ENCODE results near the gene ACSF3. TPM values are rescaled to one million over a fixed set of nuclear protein-coding genes. Genes with fewer than 3 reads are reported as not detected.

ACSF3 gene
- total RNA-seq, 1 donor from 2014 or later, result 78.0 TPM

GRCh38 chr16:89176147-89176690 lies 82.6 kb downstream of the ACSF3 start:
- Mint-ChIP-seq H3K4me3 (no peak overlapping the region), H3K4me1 (no peaks in the 10 kb centered on the region), H3K27ac (no peak overlapping the region), H3K27me3 (no peaks in the 10 kb centered on the region), H3K36me3 (ENCODE audit: low read depth) (no peaks in the 10 kb centered on the region), H3K9me3 (no peaks in the 10 kb centered on the region)
- no peak for ATAC-seq (ENCODE audit: low read depth)
- TF ChIP-seq CTCF (IDR thresholded peaks at IDR 0.05), result no peak
- DNase-seq, result no peak
- intact Hi-C loops (cut with micrococcal nuclease), result loop anchor here (10.0 kb wide), 1 partner anchor 721 kb away; the partner anchor contains the start of gene ZFPM1
- POLR2A ChIA-PET, result no interaction called here
- CTCF ChIA-PET, result no interaction called here

GRCh38 chr16:89176717-89177116 lies 83.1 kb downstream of the ACSF3 start:
- no peaks in the 10 kb centered on the region for H3K36me3 Mint-ChIP-seq (ENCODE audit: low read depth)
- H3K9me3 Mint-ChIP-seq, result no peaks in the 10 kb centered on the region
- ChIA-PET CTCF (no interaction called here), POLR2A (no interaction called here)
- no peak for TF ChIP-seq CTCF (IDR thresholded peaks at IDR 0.05)
- no peaks in the 10 kb centered on the region for H3K4me1 Mint-ChIP-seq
- H3K27ac Mint-ChIP-seq, result no peak overlapping the region
- no peak overlapping the region for H3K4me3 Mint-ChIP-seq
- no peak for DNase-seq
- H3K27me3 Mint-ChIP-seq, result no peaks in the 10 kb centered on the region
- no peak for ATAC-seq (ENCODE audit: low read depth)
- intact Hi-C loops (cut with micrococcal nuclease), result loop anchor here (10.0 kb wide), 1 partner anchor 722 kb away; the partner anchor contains the start of gene ZFPM1

GRCh38 chr16:89177501-89177900 lies 83.8 kb downstream of the ACSF3 start:
- intact Hi-C loops (cut with micrococcal nuclease), result loop anchor here (10.0 kb wide), 1 partner anchor 723 kb away; the partner anchor contains the start of gene ZFPM1
- H3K27ac Mint-ChIP-seq, result no peak overlapping the region
- H3K27me3 Mint-ChIP-seq, result no peaks in the 10 kb centered on the region
- TF ChIP-seq CTCF (IDR thresholded peaks at IDR 0.05), result no peak
- no peaks in the 10 kb centered on the region for H3K9me3 Mint-ChIP-seq
- H3K4me1 Mint-ChIP-seq, result no peaks in the 10 kb centered on the region
- H3K36me3 Mint-ChIP-seq (ENCODE audit: low read depth), result no peaks in the 10 kb centered on the region
- no peak overlapping the region for H3K4me3 Mint-ChIP-seq
- ATAC-seq (ENCODE audit: low read depth), result no peak
- CTCF ChIA-PET, result no interaction called here
- no peak for DNase-seq
- POLR2A ChIA-PET, result no interaction called here

GRCh38 chr16:89178453-89179147 lies 84.9 kb downstream of the ACSF3 start:
- no peak for DNase-seq
- Mint-ChIP-seq H3K27me3 (peaks cover 1% of the 10 kb centered on the region), H3K9me3 (no peaks in the 10 kb centered on the region), H3K4me3 (no peak overlapping the region), H3K4me1 (no peaks in the 10 kb centered on the region), H3K36me3 (ENCODE audit: low read depth) (no peaks in the 10 kb centered on the region), H3K27ac (no peak overlapping the region)
- intact Hi-C loops (cut with micrococcal nuclease), result loop anchor here (10.0 kb wide), 1 partner anchor 724 kb away; the partner anchor contains the start of gene ZFPM1
- no peak for TF ChIP-seq CTCF (IDR thresholded peaks at IDR 0.05)
- no peak for ATAC-seq (ENCODE audit: low read depth)
- ChIA-PET CTCF (no interaction called here), POLR2A (interaction anchor here (1.2 kb wide), 1 partner anchor 384 kb away, joined by 4 read pairs; no protein-coding TSS in a partner anchor)

- Mint-ChIP-seq H3K36me3 (ENCODE audit: low read depth) (no peaks in the 10 kb centered on the region), H3K4me1 (no peaks in the 10 kb centered on the region), H3K27ac (no peak overlapping the region), H3K9me3 (no peaks in the 10 kb centered on the region), H3K27me3 (peaks cover 1% of the 10 kb centered on the region), H3K4me3 (no peak overlapping the region)
- no peak for ATAC-seq (ENCODE audit: low read depth)
- no peak for DNase-seq
- CTCF ChIA-PET, result no interaction called here
- POLR2A ChIA-PET, result interaction anchor here (1.2 kb wide), 1 partner anchor 384 kb away, joined by 4 read pairs; no protein-coding TSS in a partner anchor
- no peak for TF ChIP-seq CTCF (IDR thresholded peaks at IDR 0.05)
- intact Hi-C loops (cut with micrococcal nuclease), result loop anchor here (10.0 kb wide), 1 partner anchor 724 kb away; the partner anchor contains the start of gene ZFPM1
Measured at GRCh38 chr16:89179148-89179484, 85.5 kb downstream of the ACSF3 start.

Data from activated B cell treated with CpG ODN at 0.5 μM for 24 hours (primary cell).